ENCODE measurements around the gene MRAS.
"Not testable (repeated sequence)": the region's sequence is repeated elsewhere in the genome, so short reads cannot be mapped to it uniquely, and the experiment has no call there.

Gene MRAS

GRCh38 chr3:138369151-138369900 is 20.9 kb downstream of the MRAS start:
- no peak for DNase-seq

GRCh38 chr3:138370321-138370720 is 21.9 kb downstream of the MRAS start:
- no peak for DNase-seq

- no peak for DNase-seq
These were observed 22.9 kb downstream of the MRAS start for GRCh38 chr3:138371070-138371965.

- no peak for DNase-seq
These were observed 24.8 kb downstream of the MRAS start for GRCh38 chr3:138373087-138373735.

GRCh38 chr3:138373736-138374094 is 25.3 kb downstream of the MRAS start:
- no peak for DNase-seq

GRCh38 chr3:138374573-138375134 is 26.3 kb downstream of the MRAS start:
- DNase-seq: no peak

GRCh38 chr3:138375447-138375846 is 27.1 kb downstream of the MRAS start:
- no peak for DNase-seq

GRCh38 chr3:138376663-138377062 is 28.3 kb downstream of the MRAS start:
- no peak for DNase-seq

- DNase-seq: not testable (repeated sequence)
These were observed 28.8 kb downstream of the MRAS start for GRCh38 chr3:138377212-138377611.

- DNase-seq: no peak
These were observed 29.4 kb downstream of the MRAS start for GRCh38 chr3:138377804-138378203.

GRCh38 chr3:138378331-138378730 is 30.0 kb downstream of the MRAS start:
- DNase-seq: no peak

- DNase-seq: no peak
These were observed 30.6 kb downstream of the MRAS start for GRCh38 chr3:138378990-138379389.

- no peak for DNase-seq
These were observed 33.1 kb downstream of the MRAS start for GRCh38 chr3:138381413-138381901.

- no peak for DNase-seq
These were observed 33.8 kb downstream of the MRAS start for GRCh38 chr3:138381950-138382715.

- no peak for DNase-seq
These were observed 35.5 kb downstream of the MRAS start for GRCh38 chr3:138383715-138384465.

GRCh38 chr3:138384531-138384930 is 36.2 kb downstream of the MRAS start:
- DNase-seq: no peak

- DNase-seq: no peak
These were observed 36.6 kb downstream of the MRAS start for GRCh38 chr3:138384976-138385375.

GRCh38 chr3:138389144-138389601 is 40.8 kb downstream of the MRAS start:
- DNase-seq: no peak

GRCh38 chr3:138389841-138390581 is 41.6 kb downstream of the MRAS start:
- no peak for DNase-seq

- DNase-seq: no peak
These were observed 42.2 kb downstream of the MRAS start for GRCh38 chr3:138390582-138390932.

- DNase-seq: no peak
These were observed 45.8 kb downstream of the MRAS start for GRCh38 chr3:138394156-138394555.

All from activated CD8-positive, alpha-beta memory T cell treated with anti-CD3 and anti-CD28 coated beads for 24 hours (primary cell).